ENCODE results near the gene C20orf96.
A peak's percentile ranks its signal among the peaks of the same experiment; 100 is the strongest.

Gene C20orf96

DNA sequence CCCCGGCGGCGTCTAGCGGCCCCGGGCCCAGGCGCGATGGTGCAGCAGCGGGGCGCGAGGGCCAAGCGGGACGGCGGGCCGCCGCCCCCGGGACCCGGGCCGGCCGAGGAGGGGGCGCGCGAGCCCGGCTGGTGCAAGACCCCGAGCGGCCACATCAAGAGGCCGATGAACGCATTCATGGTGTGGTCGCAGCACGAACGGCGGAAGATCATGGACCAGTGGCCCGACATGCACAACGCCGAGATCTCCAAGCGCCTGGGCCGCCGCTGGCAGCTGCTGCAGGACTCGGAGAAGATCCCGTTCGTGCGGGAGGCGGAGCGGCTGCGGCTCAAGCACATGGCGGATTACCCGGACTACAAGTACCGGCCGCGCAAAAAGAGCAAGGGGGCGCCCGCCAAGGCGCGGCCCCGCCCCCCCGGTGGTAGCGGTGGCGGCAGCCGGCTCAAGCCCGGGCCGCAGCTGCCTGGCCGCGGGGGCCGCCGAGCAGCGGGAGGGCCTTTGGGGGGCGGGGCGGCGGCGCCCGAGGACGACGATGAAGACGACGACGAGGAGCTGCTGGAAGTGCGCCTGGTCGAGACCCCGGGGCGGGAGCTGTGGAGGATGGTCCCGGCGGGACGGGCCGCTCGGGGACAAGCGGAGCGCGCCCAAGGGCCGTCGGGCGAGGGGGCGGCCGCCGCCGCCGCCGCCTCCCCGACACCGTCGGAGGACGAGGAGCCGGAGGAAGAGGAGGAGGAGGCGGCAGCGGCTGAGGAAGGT lies 35.5 kb upstream of the C20orf96 start:
- no peak overlapping the region for H3K27ac ChIP-seq (ENCODE audit: low read length)
- H3K4me3 ChIP-seq (ENCODE audit: low read depth in 1 of 2, low read length in 2 of 2), result peak overlapping the region; percentile 68 to 86
- peaks cover 0 to 30% of the 10 kb centered on the region in 2 donors for H3K4me1 ChIP-seq (ENCODE audit: control insufficient read depth in 1 of 2, insufficient read depth in 2 of 2, low read length in 2 of 2)
- H3K9me3 ChIP-seq (ENCODE audit: control insufficient read depth in 1 of 2, low read length in 2 of 2), result no peaks in the 10 kb centered on the region
- no peaks in the 10 kb centered on the region for H3K36me3 ChIP-seq (ENCODE audit: control insufficient read depth in 1 of 2, insufficient read depth in 2 of 2, low read length in 2 of 2)
- H3K27me3 ChIP-seq (ENCODE audit: low read depth, low read length), result no peaks in the 10 kb centered on the region

DNA sequence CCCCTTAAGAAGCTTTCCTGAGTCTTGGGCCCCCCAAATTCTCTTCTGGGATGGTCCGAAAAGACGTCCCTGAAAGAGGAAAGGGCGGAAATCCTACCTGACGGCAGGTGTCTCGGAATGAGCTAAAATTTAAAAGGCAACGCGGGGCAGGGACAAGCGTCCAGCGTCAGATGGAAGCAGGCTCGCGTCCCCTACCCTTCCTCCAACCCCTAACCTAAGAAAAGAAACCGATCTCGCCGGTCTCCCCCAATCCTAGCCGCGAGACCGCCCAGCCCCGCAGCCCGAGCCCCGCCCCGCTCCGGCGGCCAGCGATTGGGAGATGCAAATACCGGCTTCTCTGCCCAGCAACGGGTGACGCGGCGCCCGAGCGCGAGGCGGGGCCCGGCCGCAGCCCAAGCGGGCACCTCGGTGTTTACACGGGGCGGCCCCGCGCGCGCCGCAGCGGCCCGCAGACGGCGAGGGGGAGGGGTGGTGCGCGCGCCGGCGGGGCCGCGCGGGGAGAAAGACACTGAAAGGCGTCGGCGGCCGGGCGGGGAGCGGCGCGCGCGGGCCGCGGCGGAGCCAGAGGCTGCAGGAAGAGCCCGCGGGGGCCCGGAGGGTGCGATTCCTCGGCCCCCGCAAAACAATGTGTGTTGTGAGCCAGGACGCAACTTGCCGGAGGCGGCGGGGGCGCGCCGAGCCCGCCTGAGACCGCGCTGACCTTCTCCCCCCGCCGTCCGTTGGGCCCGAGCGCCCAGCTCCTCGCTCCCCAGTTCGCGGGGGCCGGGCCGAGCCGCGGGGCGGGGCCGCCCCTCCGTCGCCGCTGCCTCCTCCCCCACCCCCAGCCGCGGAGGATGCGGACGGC lies 34.7 kb upstream of the C20orf96 start, which contains the start of gene SOX12:
Gene SOX12, plus strand, starts transcription at position 508 of the 844 bp plus-strand sequence. CDS start 373 bp downstream, outside the sequence.
- Histone ChIP-seq H3K4me3 (ENCODE audit: low read depth in 1 of 2, low read length in 2 of 2) (peak within 1 kb of the TSS; percentile 76 to 86), H3K4me1 (ENCODE audit: control insufficient read depth in 1 of 2, insufficient read depth in 2 of 2, low read length in 2 of 2) (peaks cover 0 to 27% of the 10 kb centered on the region in 2 donors), H3K36me3 (ENCODE audit: control insufficient read depth in 1 of 2, insufficient read depth in 2 of 2, low read length in 2 of 2) (no peaks in the 10 kb centered on the region), H3K27me3 (ENCODE audit: low read depth, low read length) (no peaks in the 10 kb centered on the region), H3K27ac (ENCODE audit: low read length) (peak within 1 kb of the TSS; percentile 85), H3K9me3 (ENCODE audit: control insufficient read depth in 1 of 2, low read length in 2 of 2) (no peaks in the 10 kb centered on the region)

DNA sequence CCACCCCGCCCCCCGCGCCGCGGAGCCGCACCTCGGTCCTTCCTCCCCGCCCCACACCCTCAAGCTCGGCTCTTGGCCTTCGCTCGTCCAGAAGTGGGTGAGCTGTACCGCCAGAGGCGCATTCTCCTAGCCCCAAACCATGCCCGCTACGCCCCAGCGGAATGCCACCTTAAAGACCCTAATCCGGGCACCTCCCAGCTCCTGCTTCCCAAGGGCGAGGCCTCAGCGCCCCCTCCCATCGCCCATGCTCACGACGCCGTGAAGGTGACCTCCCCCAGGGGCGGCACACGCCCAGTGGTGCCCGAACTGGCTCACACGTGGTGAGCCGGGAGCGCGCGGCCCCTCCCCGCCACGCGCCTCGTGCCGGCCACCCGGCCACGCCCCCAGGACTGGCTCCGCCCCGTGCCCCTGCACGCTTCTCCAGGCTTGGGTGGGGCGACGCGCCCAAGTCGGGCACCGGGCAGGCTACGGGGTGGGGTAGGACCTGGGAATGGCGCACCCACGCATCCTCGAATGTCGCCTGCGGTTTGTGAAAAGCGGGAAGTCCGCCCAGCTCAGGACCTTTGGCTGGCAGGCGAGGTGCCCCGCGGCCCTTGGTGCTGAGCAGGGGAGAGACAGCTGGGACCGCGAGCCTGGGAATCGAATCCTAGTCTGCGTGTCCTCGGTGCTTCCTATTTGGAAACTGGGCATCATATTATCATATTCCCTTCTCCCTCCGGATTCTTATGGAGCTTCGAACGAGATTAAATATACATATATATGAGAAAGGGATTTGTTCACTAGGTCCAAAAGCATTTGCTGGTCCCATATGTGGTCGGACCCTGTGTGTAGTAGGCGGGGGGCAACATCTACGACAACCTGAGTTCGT lies 33.9 kb upstream of the C20orf96 start:
- Histone ChIP-seq H3K36me3 (ENCODE audit: control insufficient read depth in 1 of 2, insufficient read depth in 2 of 2, low read length in 2 of 2) (no peaks in the 10 kb centered on the region), H3K27ac (ENCODE audit: low read length) (peak overlapping the region; percentile 85), H3K4me3 (ENCODE audit: low read depth in 1 of 2, low read length in 2 of 2) (peak overlapping the region; percentile 76 to 86), H3K27me3 (ENCODE audit: low read depth, low read length) (no peaks in the 10 kb centered on the region), H3K4me1 (ENCODE audit: control insufficient read depth in 1 of 2, insufficient read depth in 2 of 2, low read length in 2 of 2) (peaks cover 0 to 21% of the 10 kb centered on the region in 2 donors), H3K9me3 (ENCODE audit: control insufficient read depth in 1 of 2, low read length in 2 of 2) (no peaks in the 10 kb centered on the region)

DNA sequence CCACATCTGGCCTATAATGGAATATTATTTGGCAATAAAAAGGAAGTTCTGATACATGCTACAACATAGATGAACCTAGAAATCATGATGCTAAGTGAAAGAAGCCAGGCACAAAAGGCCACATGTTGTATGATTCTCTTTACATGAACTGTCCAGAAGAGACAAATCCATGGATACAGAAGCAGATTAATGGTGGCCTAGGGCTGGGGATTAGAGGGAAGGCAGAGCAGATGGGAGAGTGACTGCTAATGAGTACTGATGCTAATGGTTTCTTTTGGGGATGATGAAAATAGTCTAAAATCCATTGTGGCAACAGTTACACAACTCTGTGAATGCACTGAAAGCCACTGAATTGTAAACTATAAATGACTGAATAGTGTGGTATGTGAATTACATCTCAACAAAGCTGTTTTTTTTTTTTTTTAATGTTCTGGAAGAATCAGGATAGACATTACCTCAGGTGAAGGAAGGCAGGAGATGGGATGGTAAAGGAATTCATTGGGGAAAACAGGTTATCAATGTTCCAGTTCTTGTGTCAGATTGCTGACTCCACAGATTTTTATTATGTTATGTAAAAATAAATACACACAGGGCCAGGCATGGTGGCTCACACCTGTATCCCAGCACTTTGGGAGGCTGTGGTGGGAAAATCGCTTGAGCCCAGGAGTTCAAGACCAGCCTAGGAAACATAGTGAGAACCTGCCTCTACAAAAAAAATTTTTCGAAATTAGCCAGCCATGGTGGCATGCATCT lies 25.9 kb upstream of the C20orf96 start:
- H3K36me3 ChIP-seq (ENCODE audit: control insufficient read depth in 1 of 2, insufficient read depth in 2 of 2, low read length in 2 of 2), result no peaks in the 10 kb centered on the region
- H3K9me3 ChIP-seq (ENCODE audit: control insufficient read depth in 1 of 2, low read length in 2 of 2), result no peaks in the 10 kb centered on the region
- H3K4me1 ChIP-seq (ENCODE audit: control insufficient read depth in 1 of 2, insufficient read depth in 2 of 2, low read length in 2 of 2), result no peaks in the 10 kb centered on the region
- no peaks in the 10 kb centered on the region for H3K27me3 ChIP-seq (ENCODE audit: low read depth, low read length)
- H3K4me3 ChIP-seq (ENCODE audit: low read depth in 1 of 2, low read length in 2 of 2), result no peak overlapping the region
- no peak overlapping the region for H3K27ac ChIP-seq (ENCODE audit: low read length)

DNA sequence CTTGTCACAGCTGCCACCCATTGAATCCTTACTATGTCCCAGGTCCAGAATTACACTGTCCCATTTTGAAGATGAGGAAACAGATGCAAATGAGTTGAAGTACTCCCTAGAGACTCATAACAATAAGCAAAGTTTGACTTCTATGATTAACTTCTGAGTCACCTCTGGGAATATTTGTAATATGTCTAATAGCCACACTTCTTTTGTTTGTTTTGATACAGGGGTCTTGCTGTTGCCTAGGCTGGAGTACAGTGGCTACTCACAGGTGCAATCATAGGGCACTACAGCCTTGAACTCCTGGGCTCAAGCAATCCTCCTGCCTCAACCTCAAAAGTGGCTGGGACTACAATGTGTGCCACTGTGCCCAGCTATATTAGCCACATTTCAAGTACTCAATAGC lies 23.4 kb upstream of the C20orf96 start:
- H3K27ac ChIP-seq (ENCODE audit: low read length), result no peak overlapping the region
- no peak overlapping the region for H3K4me3 ChIP-seq (ENCODE audit: low read depth in 1 of 2, low read length in 2 of 2)
- H3K36me3 ChIP-seq (ENCODE audit: control insufficient read depth in 1 of 2, insufficient read depth in 2 of 2, low read length in 2 of 2), result peaks cover 0 to 4% of the 10 kb centered on the region in 2 donors
- H3K27me3 ChIP-seq (ENCODE audit: low read depth, low read length), result no peaks in the 10 kb centered on the region
- H3K9me3 ChIP-seq (ENCODE audit: control insufficient read depth in 1 of 2, low read length in 2 of 2), result no peaks in the 10 kb centered on the region
- H3K4me1 ChIP-seq (ENCODE audit: control insufficient read depth in 1 of 2, insufficient read depth in 2 of 2, low read length in 2 of 2), result peaks cover 0 to 11% of the 10 kb centered on the region in 2 donors

DNA sequence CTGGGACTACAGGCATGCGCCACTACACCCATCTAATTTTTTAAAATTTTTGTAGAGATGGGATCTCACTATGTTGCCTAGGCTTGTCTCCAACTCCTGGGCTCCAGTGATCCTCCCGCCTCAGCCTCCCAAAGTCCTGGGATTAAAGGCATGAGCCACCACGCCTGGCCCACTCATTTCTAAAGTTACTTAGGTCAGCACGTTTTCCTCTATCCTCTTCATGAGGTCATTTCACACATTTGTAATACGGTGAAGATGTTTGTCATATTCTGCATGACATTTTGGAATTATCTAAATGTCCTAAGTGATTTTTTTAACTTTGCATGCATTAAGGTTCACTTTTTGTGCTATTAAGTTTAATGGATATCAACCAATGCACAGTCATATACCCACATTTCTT lies 22.9 kb upstream of the C20orf96 start:
- Histone ChIP-seq H3K4me1 (ENCODE audit: control insufficient read depth in 1 of 2, insufficient read depth in 2 of 2, low read length in 2 of 2) (peaks cover 0 to 11% of the 10 kb centered on the region in 2 donors), H3K27ac (ENCODE audit: low read length) (no peak overlapping the region), H3K9me3 (ENCODE audit: control insufficient read depth in 1 of 2, low read length in 2 of 2) (no peaks in the 10 kb centered on the region), H3K36me3 (ENCODE audit: control insufficient read depth in 1 of 2, insufficient read depth in 2 of 2, low read length in 2 of 2) (peaks cover 0 to 4% of the 10 kb centered on the region in 2 donors), H3K27me3 (ENCODE audit: low read depth, low read length) (no peaks in the 10 kb centered on the region), H3K4me3 (ENCODE audit: low read depth in 1 of 2, low read length in 2 of 2) (no peak overlapping the region)

DNA sequence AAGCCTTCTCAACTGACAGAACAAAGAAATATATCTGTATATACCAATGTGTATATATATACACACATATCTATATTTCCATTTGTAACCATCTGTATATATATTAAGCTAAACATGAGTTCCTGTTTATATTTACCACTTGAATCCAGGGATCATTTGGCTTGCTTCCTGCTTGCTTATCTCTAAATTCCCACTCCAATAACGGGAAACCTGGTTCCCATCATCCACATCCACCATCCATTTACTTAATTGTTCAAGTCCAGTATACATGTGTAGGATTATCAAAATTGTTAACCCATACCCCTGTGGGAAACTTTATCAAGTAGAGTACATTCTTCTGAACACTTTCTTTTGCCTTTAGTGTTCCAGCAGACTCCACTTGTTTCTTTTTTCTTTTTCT lies 22.3 kb upstream of the C20orf96 start:
- no peak overlapping the region for H3K4me3 ChIP-seq (ENCODE audit: low read depth in 1 of 2, low read length in 2 of 2)
- no peak overlapping the region for H3K27ac ChIP-seq (ENCODE audit: low read length)
- peaks cover 0 to 4% of the 10 kb centered on the region in 2 donors for H3K36me3 ChIP-seq (ENCODE audit: control insufficient read depth in 1 of 2, insufficient read depth in 2 of 2, low read length in 2 of 2)
- H3K27me3 ChIP-seq (ENCODE audit: low read depth, low read length), result no peaks in the 10 kb centered on the region
- peaks cover 0 to 11% of the 10 kb centered on the region in 2 donors for H3K4me1 ChIP-seq (ENCODE audit: control insufficient read depth in 1 of 2, insufficient read depth in 2 of 2, low read length in 2 of 2)
- no peaks in the 10 kb centered on the region for H3K9me3 ChIP-seq (ENCODE audit: control insufficient read depth in 1 of 2, low read length in 2 of 2)

DNA sequence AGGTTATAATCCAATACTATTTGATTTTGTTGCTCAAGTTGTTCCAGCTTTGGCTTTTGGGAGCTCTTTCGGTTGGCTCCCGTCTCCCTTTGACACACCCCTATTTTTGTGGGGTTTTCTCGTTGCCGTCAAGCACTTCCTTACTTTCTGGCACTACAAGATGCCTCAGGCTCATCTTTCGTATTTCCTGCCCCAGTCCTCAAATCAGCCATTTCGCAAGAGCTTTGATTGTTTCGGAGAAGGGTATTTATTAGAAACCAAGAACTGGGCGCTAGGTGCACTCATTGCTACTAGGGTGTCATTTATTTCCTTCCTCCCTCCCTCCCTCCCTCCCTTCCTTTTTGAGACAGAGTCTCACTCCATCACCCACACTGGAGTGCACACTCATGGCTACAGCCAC lies 21.5 kb upstream of the C20orf96 start:
- Histone ChIP-seq H3K27ac (ENCODE audit: low read length) (no peak overlapping the region), H3K4me3 (ENCODE audit: low read depth in 1 of 2, low read length in 2 of 2) (no peak overlapping the region), H3K27me3 (ENCODE audit: low read depth, low read length) (no peaks in the 10 kb centered on the region)

DNA sequence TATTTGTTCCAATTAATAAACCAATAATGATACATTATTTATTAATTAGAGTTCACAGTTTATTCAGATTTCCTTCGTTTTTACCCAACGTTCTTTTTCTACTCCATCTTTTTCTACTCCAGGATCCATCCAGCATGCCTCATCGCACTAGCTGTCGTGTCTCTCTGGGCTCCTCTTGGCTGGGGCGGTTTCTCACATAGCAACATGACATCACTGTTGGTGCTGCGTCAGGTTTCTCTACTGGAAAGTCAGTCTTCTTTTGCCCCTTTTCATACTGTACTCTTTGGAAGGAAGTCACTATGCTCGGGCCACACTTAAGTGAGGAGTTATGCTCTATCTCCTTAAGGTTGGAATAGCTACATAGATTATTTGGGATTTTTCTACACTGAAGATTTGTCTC lies 21.1 kb upstream of the C20orf96 start:
- peaks cover 0 to 4% of the 10 kb centered on the region in 2 donors for H3K36me3 ChIP-seq (ENCODE audit: control insufficient read depth in 1 of 2, insufficient read depth in 2 of 2, low read length in 2 of 2)
- H3K4me1 ChIP-seq (ENCODE audit: control insufficient read depth in 1 of 2, insufficient read depth in 2 of 2, low read length in 2 of 2), result peaks cover 0 to 11% of the 10 kb centered on the region in 2 donors
- H3K27ac ChIP-seq (ENCODE audit: low read length), result no peak overlapping the region
- H3K4me3 ChIP-seq (ENCODE audit: low read depth in 1 of 2, low read length in 2 of 2), result no peak overlapping the region
- no peaks in the 10 kb centered on the region for H3K9me3 ChIP-seq (ENCODE audit: control insufficient read depth in 1 of 2, low read length in 2 of 2)
- H3K27me3 ChIP-seq (ENCODE audit: low read depth, low read length), result no peaks in the 10 kb centered on the region

More for the DNA sequence above, 21.5 kb upstream of the C20orf96 start:
- Histone ChIP-seq H3K36me3 (ENCODE audit: control insufficient read depth in 1 of 2, insufficient read depth in 2 of 2, low read length in 2 of 2) (peaks cover 0 to 4% of the 10 kb centered on the region in 2 donors), H3K9me3 (ENCODE audit: control insufficient read depth in 1 of 2, low read length in 2 of 2) (no peaks in the 10 kb centered on the region), H3K4me1 (ENCODE audit: control insufficient read depth in 1 of 2, insufficient read depth in 2 of 2, low read length in 2 of 2) (peaks cover 0 to 11% of the 10 kb centered on the region in 2 donors)

DNA sequence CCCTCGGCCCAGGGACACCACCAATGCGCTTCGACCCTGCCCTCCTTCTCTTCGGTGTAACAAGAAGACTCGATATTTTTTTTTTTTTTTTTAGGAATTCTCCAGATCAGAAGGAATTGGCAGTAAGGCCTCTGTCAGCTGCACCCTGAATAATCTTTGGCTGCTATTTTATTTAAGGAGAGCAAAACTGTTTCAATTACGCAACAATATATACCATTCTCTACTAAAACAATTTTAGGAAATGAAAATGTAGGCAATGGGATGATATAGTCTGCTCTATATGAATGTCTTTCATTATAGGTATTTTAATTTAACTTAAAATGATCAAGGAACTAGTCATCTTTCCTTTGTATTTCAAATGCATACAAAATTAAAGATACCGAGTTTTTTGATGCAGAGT lies 20.1 kb upstream of the C20orf96 start:
- Histone ChIP-seq H3K27ac (ENCODE audit: low read length) (no peak overlapping the region), H3K9me3 (ENCODE audit: control insufficient read depth in 1 of 2, low read length in 2 of 2) (no peaks in the 10 kb centered on the region)

More for the DNA sequence above, 20.1 kb upstream of the C20orf96 start:
- Histone ChIP-seq H3K4me1 (ENCODE audit: control insufficient read depth in 1 of 2, insufficient read depth in 2 of 2, low read length in 2 of 2) (peaks cover 0 to 11% of the 10 kb centered on the region in 2 donors), H3K36me3 (ENCODE audit: control insufficient read depth in 1 of 2, insufficient read depth in 2 of 2, low read length in 2 of 2) (peaks cover 0 to 4% of the 10 kb centered on the region in 2 donors), H3K27me3 (ENCODE audit: low read depth, low read length) (no peaks in the 10 kb centered on the region), H3K4me3 (ENCODE audit: low read depth in 1 of 2, low read length in 2 of 2) (peak overlapping the region; percentile 54 to 73)
